ENCODE measurements around the gene HOXB9. TPM values are rescaled to one million over a fixed set of nuclear protein-coding genes. Genes with fewer than 3 reads are reported as not detected.

The HOXB9 gene
- total and polyA plus RNA-seq, 3 donors from 2014 or later: 0.31 to 0.94 (median 0.76) TPM

- DNase-seq: peak; percentile 91
- intact Hi-C loops (cut with DNase I; ENCODE audit: low total_unique reads): no loop called here
- Histone ChIP-seq H3K4me3 (peak overlapping the region in 1 of 2 donors; percentile 8), H3K27me3 (no peaks in the 10 kb centered on the region), H3K9me3 (no peaks in the 10 kb centered on the region), H3K36me3 (ENCODE audit: low read depth, missing control alignments) (no peaks in the 10 kb centered on the region), H3K4me1 (no peaks in the 10 kb centered on the region), H3K27ac (no peak overlapping the region)
- no peak for TF ChIP-seq POLR2A (IDR thresholded peaks at IDR 0.05)
- TF ChIP-seq CTCF (IDR thresholded peaks at IDR 0.05): peak in 2 of 3 experiments; percentile 47 to 50
- 4 to 5% methylated on average over 38 of the region's 39 CpGs for WGBS, 2 donors
These were observed 10.2 kb upstream of the HOXB9 start for GRCh38 chr17:48636177-48637018.

- no peak for DNase-seq
These were observed 8.5 kb upstream of the HOXB9 start for GRCh38 chr17:48634493-48635208.

GRCh38 chr17:48633266-48633677 lies 7.1 kb upstream of the HOXB9 start:
- no peaks in the 10 kb centered on the region for H3K9me3 ChIP-seq
- no peaks in the 10 kb centered on the region for H3K36me3 ChIP-seq (ENCODE audit: low read depth, missing control alignments)
- peak overlapping the region; percentile 29 to 31 for H3K4me3 ChIP-seq
- H3K27ac ChIP-seq: no peak overlapping the region
- WGBS, 2 donors: 9 to 13% methylated on average over 27 to 35 of the region's 35 CpGs
- no peak for DNase-seq
- intact Hi-C loops (cut with DNase I; ENCODE audit: low total_unique reads): no loop called here
- H3K4me1 ChIP-seq: no peaks in the 10 kb centered on the region
- H3K27me3 ChIP-seq: no peaks in the 10 kb centered on the region
- TF ChIP-seq POLR2A (IDR thresholded peaks at IDR 0.05) (no peak), CTCF (IDR thresholded peaks at IDR 0.05) (no peak)

More at GRCh38 chr17:48634493-48635208, 8.5 kb upstream of the HOXB9 start:
- intact Hi-C loops (cut with DNase I; ENCODE audit: low total_unique reads): no loop called here
- 29 to 33% methylated on average over 20 of the region's 20 CpGs for WGBS, 2 donors
- Histone ChIP-seq H3K9me3 (no peaks in the 10 kb centered on the region), H3K36me3 (ENCODE audit: low read depth, missing control alignments) (no peaks in the 10 kb centered on the region), H3K27ac (no peak overlapping the region), H3K4me1 (no peaks in the 10 kb centered on the region), H3K4me3 (no peak overlapping the region), H3K27me3 (no peaks in the 10 kb centered on the region)
- TF ChIP-seq CTCF (IDR thresholded peaks at IDR 0.05) (no peak), POLR2A (IDR thresholded peaks at IDR 0.05) (no peak)

GRCh38 chr17:48632579-48633265 lies 6.6 kb upstream of the HOXB9 start:
- no peak for DNase-seq
- intact Hi-C loops (cut with DNase I; ENCODE audit: low total_unique reads): no loop called here

More at GRCh38 chr17:48632579-48633265, 6.6 kb upstream of the HOXB9 start:
- Histone ChIP-seq H3K36me3 (ENCODE audit: low read depth, missing control alignments) (no peaks in the 10 kb centered on the region), H3K9me3 (no peaks in the 10 kb centered on the region), H3K4me3 (no peak overlapping the region), H3K27me3 (no peaks in the 10 kb centered on the region), H3K27ac (no peak overlapping the region), H3K4me1 (no peaks in the 10 kb centered on the region)
- WGBS, 2 donors: 26 to 29% methylated on average over 7 of the region's 7 CpGs
- TF ChIP-seq POLR2A (IDR thresholded peaks at IDR 0.05) (no peak), CTCF (IDR thresholded peaks at IDR 0.05) (no peak)

Data from testis (tissue), 3 donors.